ENCODE data around the gene GYPE.
"Not testable (repeated sequence)": the region's sequence is repeated elsewhere in the genome, so short reads cannot be mapped to it uniquely, and the experiment has no call there.

The GYPE gene

GRCh38 chr4:143870523-143871268 lies 34.7 kb downstream of the GYPE start:
- DNase-seq (ENCODE audit: low read depth, low spot score), result not testable (repeated sequence)

- not testable (repeated sequence) for DNase-seq (ENCODE audit: low read depth, low spot score)
These were observed 35.4 kb downstream of the GYPE start for GRCh38 chr4:143869925-143870324.

GRCh38 chr4:143862716-143863115 lies 42.6 kb downstream of the GYPE start:
- not testable (repeated sequence) for DNase-seq (ENCODE audit: low read depth, low spot score)

GRCh38 chr4:143858456-143858855 lies 46.9 kb downstream of the GYPE start:
- DNase-seq (ENCODE audit: low read depth, low spot score), result no peak

GRCh38 chr4:143857391-143858336 lies 47.7 kb downstream of the GYPE start:
- not testable (repeated sequence) for DNase-seq (ENCODE audit: low read depth, low spot score)

GRCh38 chr4:143856017-143856557 lies 49.3 kb downstream of the GYPE start:
- DNase-seq (ENCODE audit: low read depth, low spot score), result not testable (repeated sequence)

GRCh38 chr4:143854645-143855044 lies 50.7 kb downstream of the GYPE start:
- DNase-seq (ENCODE audit: low read depth, low spot score), result not testable (repeated sequence)

GRCh38 chr4:143849296-143849695 lies 56.1 kb downstream of the GYPE start:
- DNase-seq (ENCODE audit: low read depth, low spot score), result not testable (repeated sequence)

GRCh38 chr4:143843506-143843832 lies 61.9 kb downstream of the GYPE start:
- DNase-seq (ENCODE audit: low read depth, low spot score), result not testable (repeated sequence)

- DNase-seq (ENCODE audit: low read depth, low spot score), result not testable (repeated sequence)
These were observed 62.5 kb downstream of the GYPE start for GRCh38 chr4:143842624-143843505.

- DNase-seq (ENCODE audit: low read depth, low spot score), result not testable (repeated sequence)
These were observed 65.9 kb downstream of the GYPE start for GRCh38 chr4:143839413-143839812.

GRCh38 chr4:143834196-143834595 lies 71.2 kb downstream of the GYPE start:
- DNase-seq (ENCODE audit: low read depth, low spot score), result not testable (repeated sequence)

GRCh38 chr4:143833676-143834075 lies 71.7 kb downstream of the GYPE start:
- DNase-seq (ENCODE audit: low read depth, low spot score), result not testable (repeated sequence)

GRCh38 chr4:143830576-143830975 lies 74.8 kb downstream of the GYPE start:
- not testable (repeated sequence) for DNase-seq (ENCODE audit: low read depth, low spot score)

GRCh38 chr4:143829239-143829620 lies 76.1 kb downstream of the GYPE start:
- not testable (repeated sequence) for DNase-seq (ENCODE audit: low read depth, low spot score)

All from brain pericyte (primary cell).